Measurements from ENCODE around the gene C1RL.

GRCh38 chr12:7114008-7114407, 5.0 kb upstream of the C1RL start:
- TF ChIP-seq CTCF (IDR thresholded peaks at IDR 0.05), result no peak
- TF ChIP-seq POLR2A (IDR thresholded peaks at IDR 0.05), result no peak
- TF ChIP-seq POLR2AphosphoS5 (IDR thresholded peaks at IDR 0.05), result no peak
- TF ChIP-seq EP300 (IDR thresholded peaks at IDR 0.05), result no peak

Measured in suprapubic skin (tissue), 4 donors.